GM21529 (cell line): ENCODE data around the gene AR.
A peak's percentile ranks its signal among the peaks of the same experiment; 100 is the strongest.

Experiments used
- ATAC-seq: cut with Tn5 transposase; IDR thresholded peaks from one replicate; pipeline ENCODE4 v1.9.1; 2021; ENCODE audit not compliant: unreplicated experiment

AR gene, protein sequence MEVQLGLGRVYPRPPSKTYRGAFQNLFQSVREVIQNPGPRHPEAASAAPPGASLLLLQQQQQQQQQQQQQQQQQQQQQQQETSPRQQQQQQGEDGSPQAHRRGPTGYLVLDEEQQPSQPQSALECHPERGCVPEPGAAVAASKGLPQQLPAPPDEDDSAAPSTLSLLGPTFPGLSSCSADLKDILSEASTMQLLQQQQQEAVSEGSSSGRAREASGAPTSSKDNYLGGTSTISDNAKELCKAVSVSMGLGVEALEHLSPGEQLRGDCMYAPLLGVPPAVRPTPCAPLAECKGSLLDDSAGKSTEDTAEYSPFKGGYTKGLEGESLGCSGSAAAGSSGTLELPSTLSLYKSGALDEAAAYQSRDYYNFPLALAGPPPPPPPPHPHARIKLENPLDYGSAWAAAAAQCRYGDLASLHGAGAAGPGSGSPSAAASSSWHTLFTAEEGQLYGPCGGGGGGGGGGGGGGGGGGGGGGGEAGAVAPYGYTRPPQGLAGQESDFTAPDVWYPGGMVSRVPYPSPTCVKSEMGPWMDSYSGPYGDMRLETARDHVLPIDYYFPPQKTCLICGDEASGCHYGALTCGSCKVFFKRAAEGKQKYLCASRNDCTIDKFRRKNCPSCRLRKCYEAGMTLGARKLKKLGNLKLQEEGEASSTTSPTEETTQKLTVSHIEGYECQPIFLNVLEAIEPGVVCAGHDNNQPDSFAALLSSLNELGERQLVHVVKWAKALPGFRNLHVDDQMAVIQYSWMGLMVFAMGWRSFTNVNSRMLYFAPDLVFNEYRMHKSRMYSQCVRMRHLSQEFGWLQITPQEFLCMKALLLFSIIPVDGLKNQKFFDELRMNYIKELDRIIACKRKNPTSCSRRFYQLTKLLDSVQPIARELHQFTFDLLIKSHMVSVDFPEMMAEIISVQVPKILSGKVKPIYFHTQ

DNA sequence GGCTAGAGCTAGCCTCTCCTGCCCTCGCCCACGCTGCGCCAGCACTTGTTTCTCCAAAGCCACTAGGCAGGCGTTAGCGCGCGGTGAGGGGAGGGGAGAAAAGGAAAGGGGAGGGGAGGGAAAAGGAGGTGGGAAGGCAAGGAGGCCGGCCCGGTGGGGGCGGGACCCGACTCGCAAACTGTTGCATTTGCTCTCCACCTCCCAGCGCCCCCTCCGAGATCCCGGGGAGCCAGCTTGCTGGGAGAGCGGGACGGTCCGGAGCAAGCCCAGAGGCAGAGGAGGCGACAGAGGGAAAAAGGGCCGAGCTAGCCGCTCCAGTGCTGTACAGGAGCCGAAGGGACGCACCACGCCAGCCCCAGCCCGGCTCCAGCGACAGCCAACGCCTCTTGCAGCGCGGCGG lies at the start of gene AR:
Gene AR (plus strand): TSS at position 204 of the 400 bp plus-strand sequence. CDS start 1,126 bp downstream, outside the sequence.
- no peak for ATAC-seq

GRCh38 chrX:67500617-67501016 lies 43.2 kb upstream of the AR start:
- no peak for ATAC-seq

GRCh38 chrX:67503004-67503403 lies 40.8 kb upstream of the AR start:
- ATAC-seq, result no peak

DNA sequence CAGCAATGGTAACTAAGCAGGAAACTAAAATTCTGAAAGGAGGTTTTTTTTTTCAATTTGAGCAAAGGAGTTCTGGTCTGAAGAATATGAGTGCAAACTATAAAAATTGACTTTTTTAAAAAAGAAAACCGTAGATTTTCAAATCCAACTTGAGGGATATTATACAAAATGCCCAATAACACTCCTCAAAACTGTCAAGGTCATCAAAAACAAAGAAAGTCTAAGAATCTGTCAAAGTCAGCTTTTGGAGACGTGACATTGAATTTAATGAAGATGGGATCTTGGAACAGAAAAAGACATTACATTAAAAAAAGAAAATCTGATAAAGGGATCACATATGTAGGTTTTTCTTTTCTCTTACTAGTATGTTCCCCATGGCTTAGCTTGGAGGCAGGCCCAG lies 40.4 kb upstream of the AR start:
- no peak for ATAC-seq

GRCh38 chrX:67520671-67521070 lies 23.1 kb upstream of the AR start:
- ATAC-seq, result no peak

DNA sequence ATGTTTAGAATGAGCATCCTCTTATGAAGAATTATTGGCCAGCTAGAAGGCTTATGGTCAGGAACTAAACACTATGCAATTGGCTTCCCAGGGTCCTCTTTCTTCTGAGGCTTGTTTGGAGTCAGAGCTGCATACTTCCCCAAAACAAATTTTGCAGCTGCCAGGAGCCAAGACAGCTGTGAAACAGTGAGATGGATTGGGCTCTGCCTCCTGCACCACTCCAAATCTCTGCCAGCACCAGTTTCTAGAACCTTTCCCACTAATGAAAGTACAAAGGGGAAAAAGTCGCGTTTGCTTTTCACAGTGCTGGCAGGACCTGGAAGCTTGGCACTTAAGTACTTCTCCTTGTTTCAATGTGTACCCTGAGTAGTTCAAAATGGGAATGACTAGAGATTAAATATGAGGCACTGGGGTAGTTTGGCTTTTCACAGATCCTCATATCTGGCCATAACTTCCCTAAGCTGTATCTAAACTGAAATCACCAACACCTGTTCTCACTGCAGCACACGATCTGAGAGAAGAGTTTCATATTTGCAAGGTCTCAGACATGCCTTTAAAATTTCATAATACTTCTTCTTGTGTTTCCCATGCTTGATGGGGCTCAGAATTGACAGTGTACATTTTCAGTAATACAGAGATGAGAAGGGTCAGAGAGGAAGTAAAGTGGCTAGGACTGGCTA lies 20.7 kb upstream of the AR start:
- no peak for ATAC-seq

GRCh38 chrX:67523932-67524331 lies 19.9 kb upstream of the AR start:
- ATAC-seq, result no peak

DNA sequence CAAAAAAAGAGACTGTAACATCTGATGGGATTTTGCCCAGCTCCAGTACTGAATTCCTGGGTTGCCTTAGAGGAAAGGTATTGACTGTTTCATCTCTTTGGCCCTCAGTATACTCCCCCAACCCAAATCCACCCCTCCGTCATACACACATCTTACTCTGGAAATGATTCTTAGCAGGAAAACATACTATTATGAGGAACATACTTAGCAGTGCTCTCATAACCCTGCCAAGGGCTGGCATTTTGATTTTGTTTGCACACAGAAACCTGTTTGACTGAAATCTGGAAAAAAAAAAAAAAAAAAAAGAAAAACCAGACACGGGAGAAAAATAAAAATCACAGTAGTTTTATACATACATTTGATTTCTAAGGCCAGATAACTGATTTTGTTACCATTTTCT lies 19.4 kb upstream of the AR start:
- ATAC-seq, result no peak

GRCh38 chrX:67524950-67525691 lies 18.7 kb upstream of the AR start:
- no peak for ATAC-seq

- ATAC-seq, result no peak
Measured at GRCh38 chrX:67536564-67536963, 7.3 kb upstream of the AR start.

GRCh38 chrX:67538383-67538782 lies 5.4 kb upstream of the AR start:
- ATAC-seq, result no peak

GRCh38 chrX:67544281-67545035 lies 637 bp downstream of the AR start:
- ATAC-seq, result no peak

- ATAC-seq, result no peak
Measured at GRCh38 chrX:67545036-67545821, 1.4 kb downstream of the AR start.

DNA sequence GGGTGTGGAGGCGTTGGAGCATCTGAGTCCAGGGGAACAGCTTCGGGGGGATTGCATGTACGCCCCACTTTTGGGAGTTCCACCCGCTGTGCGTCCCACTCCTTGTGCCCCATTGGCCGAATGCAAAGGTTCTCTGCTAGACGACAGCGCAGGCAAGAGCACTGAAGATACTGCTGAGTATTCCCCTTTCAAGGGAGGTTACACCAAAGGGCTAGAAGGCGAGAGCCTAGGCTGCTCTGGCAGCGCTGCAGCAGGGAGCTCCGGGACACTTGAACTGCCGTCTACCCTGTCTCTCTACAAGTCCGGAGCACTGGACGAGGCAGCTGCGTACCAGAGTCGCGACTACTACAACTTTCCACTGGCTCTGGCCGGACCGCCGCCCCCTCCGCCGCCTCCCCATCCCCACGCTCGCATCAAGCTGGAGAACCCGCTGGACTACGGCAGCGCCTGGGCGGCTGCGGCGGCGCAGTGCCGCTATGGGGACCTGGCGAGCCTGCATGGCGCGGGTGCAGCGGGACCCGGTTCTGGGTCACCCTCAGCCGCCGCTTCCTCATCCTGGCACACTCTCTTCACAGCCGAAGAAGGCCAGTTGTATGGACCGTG lies 2.2 kb downstream of the AR start:
- ATAC-seq, result no peak

DNA sequence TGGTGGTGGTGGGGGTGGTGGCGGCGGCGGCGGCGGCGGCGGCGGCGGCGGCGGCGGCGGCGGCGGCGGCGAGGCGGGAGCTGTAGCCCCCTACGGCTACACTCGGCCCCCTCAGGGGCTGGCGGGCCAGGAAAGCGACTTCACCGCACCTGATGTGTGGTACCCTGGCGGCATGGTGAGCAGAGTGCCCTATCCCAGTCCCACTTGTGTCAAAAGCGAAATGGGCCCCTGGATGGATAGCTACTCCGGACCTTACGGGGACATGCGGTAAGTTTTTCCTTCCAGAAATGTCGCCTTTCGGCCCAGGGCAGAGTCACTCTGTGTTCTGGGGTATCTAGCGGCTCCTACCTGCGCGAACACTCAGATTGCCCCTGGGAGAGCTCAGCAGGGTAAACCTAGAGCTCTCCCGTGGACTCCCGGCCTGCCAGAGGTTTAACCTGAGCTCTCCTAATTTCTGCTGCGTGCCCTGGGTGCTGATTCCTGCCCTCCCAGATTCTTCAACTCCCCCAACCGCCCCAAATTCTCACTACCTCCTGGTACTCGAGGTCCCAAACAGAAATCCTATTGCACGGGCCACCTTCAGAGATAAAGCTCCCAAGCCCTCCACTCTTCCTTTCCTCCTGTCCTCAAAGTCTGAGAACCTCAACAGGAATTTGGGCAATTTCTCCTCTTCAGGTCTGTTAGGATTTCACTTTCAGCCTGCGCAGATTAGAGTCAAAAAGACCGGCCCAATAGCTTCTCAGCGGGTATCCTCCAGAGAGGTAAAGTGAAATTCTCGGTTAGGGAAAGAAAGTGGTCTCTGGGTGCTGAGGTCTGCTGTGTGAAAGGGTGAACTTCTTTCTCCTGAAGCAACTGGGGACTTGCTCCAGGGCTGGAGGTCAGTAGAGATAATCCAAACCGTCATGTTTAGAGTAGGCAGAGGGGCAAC lies 2.9 kb downstream of the AR start:
- no peak for ATAC-seq

- ATAC-seq, result peak; percentile 75
Measured at GRCh38 chrX:67555578-67556203, 11.9 kb downstream of the AR start.

- ATAC-seq, result no peak
Measured at GRCh38 chrX:67558267-67558666, 14.4 kb downstream of the AR start.
